ENCODE measurements around the gene ATP9B.

The ATP9B gene

DNA sequence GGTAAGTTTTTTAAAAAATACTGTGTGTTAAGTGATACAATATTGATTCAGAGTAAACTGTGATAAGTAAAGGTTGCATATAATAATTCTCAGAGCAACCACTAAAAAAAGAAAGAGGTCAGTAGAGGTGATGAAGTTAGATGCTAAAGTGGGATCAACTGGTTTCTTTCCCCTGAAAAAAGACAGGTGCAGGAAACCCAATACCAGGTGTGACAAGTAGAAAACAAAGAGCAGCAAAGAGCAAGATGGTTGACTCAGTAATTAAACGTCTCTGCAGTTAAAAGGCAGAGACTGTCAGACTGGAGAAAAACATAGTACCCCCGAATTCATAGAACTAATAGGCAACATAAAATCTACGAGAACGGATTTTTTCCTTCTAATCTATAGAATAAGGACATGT, 128.3 kb downstream of the ATP9B start:
- Histone ChIP-seq H3K4me3 (ENCODE audit: low read depth, low read length) (no peak overlapping the region), H3K9me3 (ENCODE audit: control insufficient read depth, insufficient read depth, low read depth, low read length) (no peaks in the 10 kb centered on the region), H3K9ac (ENCODE audit: low read length) (no peak overlapping the region), H3K27ac (ENCODE audit: low read depth, low read length) (no peak overlapping the region), H3K27me3 (ENCODE audit: control insufficient read depth, insufficient read depth, low read length) (no peaks in the 10 kb centered on the region), H3K4me1 (ENCODE audit: control insufficient read depth, insufficient read depth, low read length) (no peaks in the 10 kb centered on the region), H3K36me3 (ENCODE audit: control insufficient read depth, insufficient read depth, low read length) (peaks cover 6% of the 10 kb centered on the region; the same call in 1 of the 2 replicates)

DNA sequence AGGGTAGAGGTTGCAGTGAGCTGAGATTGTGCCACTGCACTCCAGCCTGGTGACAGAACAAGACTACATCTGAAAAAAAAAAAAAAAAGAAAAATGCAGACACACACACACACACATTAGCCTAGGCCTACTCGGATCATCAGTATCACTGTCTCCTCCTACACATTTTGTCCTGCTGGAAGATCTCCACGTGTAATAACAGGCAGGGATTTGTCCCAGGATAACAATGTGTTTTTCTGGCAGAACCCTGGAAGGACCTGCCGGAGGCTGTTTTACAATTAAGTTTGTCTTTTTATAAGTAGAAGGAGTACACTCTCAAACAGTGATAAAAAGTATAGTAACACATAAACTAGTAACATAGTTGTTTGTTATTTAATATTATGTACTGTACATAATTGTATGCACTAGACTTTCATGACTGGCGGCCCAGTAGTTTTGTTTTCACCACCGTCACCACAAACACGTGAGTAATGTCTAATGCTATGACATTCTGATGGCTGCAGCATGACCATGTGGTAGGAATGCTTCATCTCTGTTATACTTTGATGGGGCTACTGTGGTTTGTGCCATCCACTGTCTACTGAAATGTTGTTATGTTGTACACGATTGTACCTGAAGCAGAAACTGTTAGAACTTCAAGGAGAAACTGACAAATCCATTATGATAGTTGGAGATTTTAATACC, 130.6 kb downstream of the ATP9B start:
- Histone ChIP-seq H3K9ac (ENCODE audit: low read length) (no peak overlapping the region), H3K36me3 (ENCODE audit: control insufficient read depth, insufficient read depth, low read length) (peaks cover 3% of the 10 kb centered on the region; the same call in 1 of the 2 replicates), H3K4me1 (ENCODE audit: control insufficient read depth, insufficient read depth, low read length) (no peaks in the 10 kb centered on the region), H3K9me3 (ENCODE audit: control insufficient read depth, insufficient read depth, low read depth, low read length) (no peaks in the 10 kb centered on the region), H3K27ac (ENCODE audit: low read depth, low read length) (no peak overlapping the region), H3K4me3 (ENCODE audit: low read depth, low read length) (no peak overlapping the region), H3K27me3 (ENCODE audit: control insufficient read depth, insufficient read depth, low read length) (no peaks in the 10 kb centered on the region)

- H3K27me3 ChIP-seq (ENCODE audit: control insufficient read depth, insufficient read depth, low read length): no peaks in the 10 kb centered on the region
- no peaks in the 10 kb centered on the region for H3K4me1 ChIP-seq (ENCODE audit: control insufficient read depth, insufficient read depth, low read length)
- no peaks in the 10 kb centered on the region for H3K36me3 ChIP-seq (ENCODE audit: control insufficient read depth, insufficient read depth, low read length)
- H3K4me3 ChIP-seq (ENCODE audit: low read depth, low read length): no peak overlapping the region
- no peaks in the 10 kb centered on the region for H3K9me3 ChIP-seq (ENCODE audit: control insufficient read depth, insufficient read depth, low read depth, low read length)
- no peak overlapping the region for H3K27ac ChIP-seq (ENCODE audit: low read depth, low read length)
- H3K9ac ChIP-seq (ENCODE audit: low read length): no peak overlapping the region
These were observed 131.5 kb downstream of the ATP9B start for GRCh38 chr18:79200546-79201268.

DNA sequence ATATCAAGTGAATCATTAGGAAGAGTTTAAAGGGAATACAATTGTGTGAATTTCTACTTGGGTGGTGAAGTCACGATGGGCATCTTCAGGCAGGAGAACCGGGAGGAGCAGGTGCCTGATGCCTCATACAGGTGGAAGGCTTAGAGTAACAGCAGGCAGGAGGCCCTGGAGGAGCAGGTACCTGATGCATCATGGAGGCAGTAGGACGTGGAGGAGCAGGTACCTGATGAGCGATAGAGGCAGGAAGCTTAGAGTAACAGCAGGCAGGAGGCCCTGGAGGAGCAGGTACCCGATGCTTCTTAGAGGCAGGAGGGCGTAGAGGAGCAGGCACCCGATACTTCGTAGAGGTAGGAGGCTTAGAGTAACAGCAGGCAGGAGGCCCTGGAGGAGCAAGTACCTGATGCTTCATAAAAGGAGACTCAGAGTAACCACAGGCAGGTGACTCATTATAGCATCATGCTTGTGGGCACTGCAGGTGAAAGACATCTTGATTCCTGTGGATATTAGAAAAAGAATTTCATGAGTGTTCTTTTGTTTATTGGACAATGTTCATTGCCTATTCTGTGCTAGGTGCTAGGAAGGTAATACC, 133.9 kb downstream of the ATP9B start:
- no peaks in the 10 kb centered on the region for H3K27me3 ChIP-seq (ENCODE audit: control insufficient read depth, insufficient read depth, low read length)
- H3K9ac ChIP-seq (ENCODE audit: low read length): no peak overlapping the region
- no peaks in the 10 kb centered on the region for H3K4me1 ChIP-seq (ENCODE audit: control insufficient read depth, insufficient read depth, low read length)
- H3K36me3 ChIP-seq (ENCODE audit: control insufficient read depth, insufficient read depth, low read length): peaks cover 11% of the 10 kb centered on the region; the same call in 1 of the 2 replicates
- H3K9me3 ChIP-seq (ENCODE audit: control insufficient read depth, insufficient read depth, low read depth, low read length): no peaks in the 10 kb centered on the region
- H3K4me3 ChIP-seq (ENCODE audit: low read depth, low read length): no peak overlapping the region
- no peak overlapping the region for H3K27ac ChIP-seq (ENCODE audit: low read depth, low read length)

- Histone ChIP-seq H3K4me3 (ENCODE audit: low read depth, low read length) (no peak overlapping the region), H3K36me3 (ENCODE audit: control insufficient read depth, insufficient read depth, low read length) (peaks cover 14% of the 10 kb centered on the region), H3K9ac (ENCODE audit: low read length) (no peak overlapping the region), H3K9me3 (ENCODE audit: control insufficient read depth, insufficient read depth, low read depth, low read length) (no peaks in the 10 kb centered on the region), H3K27ac (ENCODE audit: low read depth, low read length) (no peak overlapping the region), H3K27me3 (ENCODE audit: control insufficient read depth, insufficient read depth, low read length) (no peaks in the 10 kb centered on the region), H3K4me1 (ENCODE audit: control insufficient read depth, insufficient read depth, low read length) (no peaks in the 10 kb centered on the region)
These were observed 136.0 kb downstream of the ATP9B start for GRCh38 chr18:79204889-79205807.

DNA sequence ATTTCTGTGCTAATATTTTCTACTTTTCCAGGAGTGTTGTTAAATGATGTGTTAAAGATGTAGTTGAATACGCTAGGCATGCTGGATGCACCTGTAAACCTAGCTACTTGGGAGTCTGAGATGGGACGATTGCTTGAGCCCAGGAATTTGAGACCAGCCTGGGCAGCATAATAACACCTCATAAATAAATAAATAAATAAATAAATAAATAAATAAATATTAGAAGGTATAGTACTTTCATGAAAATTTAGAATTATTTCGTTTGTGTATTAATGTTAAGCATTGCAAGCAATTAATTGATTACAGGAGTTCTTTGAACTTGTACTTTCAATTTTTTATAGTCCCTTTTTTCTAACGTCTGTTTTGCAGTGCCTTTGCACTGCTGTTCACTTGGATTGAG, 137.2 kb downstream of the ATP9B start:
- Histone ChIP-seq H3K9me3 (ENCODE audit: control insufficient read depth, insufficient read depth, low read depth, low read length) (no peaks in the 10 kb centered on the region), H3K36me3 (ENCODE audit: control insufficient read depth, insufficient read depth, low read length) (peaks cover 14% of the 10 kb centered on the region), H3K4me1 (ENCODE audit: control insufficient read depth, insufficient read depth, low read length) (no peaks in the 10 kb centered on the region), H3K27me3 (ENCODE audit: control insufficient read depth, insufficient read depth, low read length) (no peaks in the 10 kb centered on the region), H3K9ac (ENCODE audit: low read length) (no peak overlapping the region), H3K27ac (ENCODE audit: low read depth, low read length) (no peak overlapping the region), H3K4me3 (ENCODE audit: low read depth, low read length) (no peak overlapping the region)

- Histone ChIP-seq H3K9me3 (ENCODE audit: control insufficient read depth, insufficient read depth, low read depth, low read length) (no peaks in the 10 kb centered on the region), H3K27ac (ENCODE audit: low read depth, low read length) (no peak overlapping the region), H3K4me1 (ENCODE audit: control insufficient read depth, insufficient read depth, low read length) (no peaks in the 10 kb centered on the region), H3K36me3 (ENCODE audit: control insufficient read depth, insufficient read depth, low read length) (peaks cover 14% of the 10 kb centered on the region), H3K4me3 (ENCODE audit: low read depth, low read length) (no peak overlapping the region), H3K9ac (ENCODE audit: low read length) (no peak overlapping the region), H3K27me3 (ENCODE audit: control insufficient read depth, insufficient read depth, low read length) (no peaks in the 10 kb centered on the region)
These were observed 139.7 kb downstream of the ATP9B start for GRCh38 chr18:79208906-79209305.

DNA sequence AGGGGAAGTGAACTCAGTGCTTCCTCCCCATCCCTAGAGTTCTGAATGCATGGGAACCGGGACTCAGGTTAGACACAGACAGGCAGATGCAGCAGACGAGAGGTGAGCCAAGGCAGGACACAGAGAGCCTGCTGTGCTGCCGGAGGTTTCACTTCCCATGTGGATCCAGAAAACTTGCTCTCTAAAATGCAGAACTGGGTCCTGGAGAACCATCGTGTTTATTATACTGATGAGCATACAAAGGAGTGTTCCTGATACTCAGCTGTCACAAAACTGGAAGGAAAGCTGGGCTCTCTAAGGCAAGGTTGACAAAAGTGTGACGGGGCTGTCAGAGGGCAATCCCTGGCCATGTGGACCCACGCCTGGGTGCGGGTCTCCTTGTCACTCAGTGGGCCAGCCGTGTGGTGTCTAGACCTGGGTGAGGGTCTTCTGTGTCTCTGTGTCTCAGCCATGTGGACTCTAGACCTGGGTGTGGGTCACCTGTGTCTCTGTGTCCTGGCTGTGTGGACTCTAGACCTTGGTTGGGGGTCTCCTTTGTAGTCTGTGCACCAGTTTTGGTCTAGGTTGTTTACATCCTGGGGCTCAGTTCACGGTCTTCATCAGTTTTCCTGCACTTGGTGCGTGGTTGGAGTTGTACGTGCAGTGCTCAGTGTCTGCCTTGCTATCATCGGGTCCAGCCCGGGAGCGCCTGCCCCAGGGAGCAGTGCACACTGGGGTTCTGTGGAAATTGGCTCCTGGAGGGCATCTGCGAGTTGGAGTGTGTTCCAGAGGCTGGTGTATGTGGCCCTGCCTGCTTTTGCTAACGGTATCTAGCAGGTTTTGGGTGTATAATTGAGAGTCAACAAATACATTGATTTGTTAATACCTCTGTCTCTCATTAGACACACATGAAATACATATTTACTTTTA, 141.1 kb downstream of the ATP9B start:
- H3K36me3 ChIP-seq (ENCODE audit: control insufficient read depth, insufficient read depth, low read length): peaks cover 14% of the 10 kb centered on the region
- H3K4me3 ChIP-seq (ENCODE audit: low read depth, low read length): no peak overlapping the region
- no peaks in the 10 kb centered on the region for H3K9me3 ChIP-seq (ENCODE audit: control insufficient read depth, insufficient read depth, low read depth, low read length)
- no peaks in the 10 kb centered on the region for H3K27me3 ChIP-seq (ENCODE audit: control insufficient read depth, insufficient read depth, low read length)
- no peak overlapping the region for H3K9ac ChIP-seq (ENCODE audit: low read length)
- H3K27ac ChIP-seq (ENCODE audit: low read depth, low read length): no peak overlapping the region
- no peaks in the 10 kb centered on the region for H3K4me1 ChIP-seq (ENCODE audit: control insufficient read depth, insufficient read depth, low read length)

DNA sequence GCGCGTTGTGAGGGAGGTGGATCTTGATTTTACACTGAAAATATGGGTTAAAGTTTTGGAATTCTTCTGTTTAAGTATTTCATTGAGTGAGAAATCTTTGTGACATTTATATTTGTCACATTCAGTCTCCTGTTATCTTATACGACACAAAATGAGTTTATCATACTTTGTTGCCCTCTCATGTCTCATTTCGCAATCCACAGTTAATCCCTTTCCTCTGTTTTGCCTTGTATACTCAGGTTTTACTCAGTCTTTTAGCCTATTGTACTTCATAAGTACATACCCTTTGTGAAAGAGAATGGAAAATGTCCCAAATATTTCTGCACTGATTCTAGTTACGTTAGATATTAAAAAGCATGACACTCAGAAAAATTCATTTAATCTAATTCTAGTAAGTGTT, 142.7 kb downstream of the ATP9B start:
- H3K27me3 ChIP-seq (ENCODE audit: control insufficient read depth, insufficient read depth, low read length): no peaks in the 10 kb centered on the region
- H3K4me3 ChIP-seq (ENCODE audit: low read depth, low read length): no peak overlapping the region
- H3K4me1 ChIP-seq (ENCODE audit: control insufficient read depth, insufficient read depth, low read length): no peaks in the 10 kb centered on the region
- no peak overlapping the region for H3K9ac ChIP-seq (ENCODE audit: low read length)
- no peaks in the 10 kb centered on the region for H3K9me3 ChIP-seq (ENCODE audit: control insufficient read depth, insufficient read depth, low read depth, low read length)
- peaks cover 11% of the 10 kb centered on the region for H3K36me3 ChIP-seq (ENCODE audit: control insufficient read depth, insufficient read depth, low read length)
- no peak overlapping the region for H3K27ac ChIP-seq (ENCODE audit: low read depth, low read length)

- Histone ChIP-seq H3K4me3 (ENCODE audit: low read depth, low read length) (no peak overlapping the region), H3K27ac (ENCODE audit: low read depth, low read length) (no peak overlapping the region), H3K4me1 (ENCODE audit: control insufficient read depth, insufficient read depth, low read length) (no peaks in the 10 kb centered on the region), H3K27me3 (ENCODE audit: control insufficient read depth, insufficient read depth, low read length) (no peaks in the 10 kb centered on the region), H3K9me3 (ENCODE audit: control insufficient read depth, insufficient read depth, low read depth, low read length) (no peaks in the 10 kb centered on the region), H3K9ac (ENCODE audit: low read length) (no peak overlapping the region), H3K36me3 (ENCODE audit: control insufficient read depth, insufficient read depth, low read length) (no peaks in the 10 kb centered on the region)
These were observed 144.9 kb downstream of the ATP9B start for GRCh38 chr18:79214056-79214455.

Measured in HUES6 (cell line).